Ureter (tissue), 1 donor: ENCODE measurements around the gene SNX6. TPM values are rescaled to one million over a fixed set of nuclear protein-coding genes. Genes with fewer than 3 reads are reported as not detected.
"Not testable (repeated sequence)": the region's sequence is repeated elsewhere in the genome, so short reads cannot be mapped to it uniquely, and the experiment has no call there.

Experiments
- DNase-seq: peaks from one replicate; pipeline ENCODE4 v3.0.0-alpha.2; 2020; ENCODE audit warnings: low spot score
- total RNA-seq: library from RNA; stranded (reverse); gene quantifications from one replicate; pipeline ENCODE4 v1.2.4, GENCODE V29; 2023
- donor health status: DM: yes; HTN: yes; CAD: no.

Gene SNX6
- total RNA-seq, 1 donor from 2014 or later = 71.8 TPM

DNA sequence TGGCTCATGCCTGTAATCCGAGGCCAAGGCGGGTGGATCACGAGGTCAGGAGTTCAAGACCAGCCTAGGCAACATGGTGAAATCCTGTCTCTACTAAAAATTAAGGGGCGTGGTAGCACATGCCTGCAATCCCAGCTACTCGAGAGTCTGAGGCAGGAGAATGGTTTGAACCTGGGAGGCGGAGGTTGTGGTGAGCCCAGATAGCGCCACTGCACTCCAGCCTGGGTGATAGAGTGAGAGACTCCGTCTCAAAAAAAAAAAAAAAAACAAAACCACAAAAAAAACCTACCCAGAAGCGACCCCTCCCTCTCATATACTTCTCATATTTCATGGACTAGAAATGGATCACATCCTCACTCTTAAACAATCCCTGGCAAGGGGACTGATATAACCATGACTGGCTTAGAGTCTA is 4.4 kb upstream of the SNX6 start:
- DNase-seq = not testable (repeated sequence)

GRCh38 chr14:34633742-34634141 is 3.8 kb upstream of the SNX6 start:
- DNase-seq = no peak

DNA sequence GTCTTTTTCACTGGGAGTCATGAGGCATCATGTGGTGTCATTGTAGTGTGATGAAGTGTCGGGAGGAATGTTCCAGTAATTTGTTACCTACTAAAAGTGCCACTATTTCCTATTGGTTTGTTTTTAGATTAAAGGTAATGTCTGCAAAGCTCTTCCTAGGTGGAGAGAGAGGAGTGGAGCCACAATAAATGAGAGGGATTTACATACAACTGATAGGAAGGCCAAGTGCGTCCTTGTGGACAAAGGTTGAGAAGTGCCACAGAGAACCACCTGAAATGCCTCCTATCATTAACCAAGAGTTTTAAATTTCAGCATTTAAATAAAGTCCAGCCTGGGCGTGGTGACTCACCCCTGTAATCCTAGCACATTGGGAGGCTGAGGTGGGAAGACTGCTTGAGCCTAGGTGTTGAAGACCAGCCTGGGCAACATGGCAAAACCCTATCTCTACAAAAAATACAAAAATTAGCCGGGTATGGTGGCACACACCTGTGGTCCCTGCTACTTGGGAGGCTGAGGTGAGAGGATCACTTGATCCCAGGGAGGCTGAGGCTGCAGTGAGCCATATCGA is 2.5 kb upstream of the SNX6 start:
- DNase-seq = no peak

DNA sequence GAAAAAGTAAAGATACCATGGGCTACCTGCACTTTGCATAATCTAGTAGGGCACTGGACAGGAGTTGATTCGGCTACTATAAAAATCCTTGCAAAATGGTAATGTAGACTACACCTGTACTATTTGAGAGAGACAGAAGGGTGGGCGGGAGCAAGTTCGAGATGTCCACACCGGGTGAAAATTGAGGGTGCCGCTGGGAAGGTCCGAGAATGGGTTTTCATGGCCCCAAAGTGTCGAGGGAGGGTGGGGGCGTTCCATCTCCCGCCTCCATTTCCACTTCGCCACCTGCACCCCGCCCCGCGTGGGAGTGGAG is 648 bp downstream of the SNX6 start:
- no peak for DNase-seq

- no peak for DNase-seq
These were observed 1.2 kb downstream of the SNX6 start for GRCh38 chr14:34628681-34629135.

- DNase-seq = no peak
These were observed 6.4 kb downstream of the SNX6 start for GRCh38 chr14:34623506-34623905.

DNA sequence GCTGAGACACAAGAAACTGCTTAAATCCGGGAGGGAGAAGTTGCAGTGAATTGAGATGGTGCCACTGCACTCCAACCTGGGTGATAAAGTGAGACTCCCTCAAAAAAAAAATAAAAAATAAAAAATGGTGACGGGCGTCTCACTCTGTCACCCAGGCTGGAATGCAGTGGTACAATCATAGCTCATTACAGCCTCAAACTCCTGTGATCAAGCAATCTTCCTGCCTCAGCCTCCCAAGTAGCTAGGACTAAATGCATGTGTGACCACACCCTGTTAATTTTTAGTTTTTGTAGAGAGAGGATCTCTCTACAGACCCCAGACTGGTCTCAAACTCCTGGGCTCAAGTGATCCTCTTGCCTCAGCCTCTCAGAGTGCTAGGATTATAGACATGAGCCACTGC is 9.1 kb downstream of the SNX6 start:
- DNase-seq = no peak

DNA sequence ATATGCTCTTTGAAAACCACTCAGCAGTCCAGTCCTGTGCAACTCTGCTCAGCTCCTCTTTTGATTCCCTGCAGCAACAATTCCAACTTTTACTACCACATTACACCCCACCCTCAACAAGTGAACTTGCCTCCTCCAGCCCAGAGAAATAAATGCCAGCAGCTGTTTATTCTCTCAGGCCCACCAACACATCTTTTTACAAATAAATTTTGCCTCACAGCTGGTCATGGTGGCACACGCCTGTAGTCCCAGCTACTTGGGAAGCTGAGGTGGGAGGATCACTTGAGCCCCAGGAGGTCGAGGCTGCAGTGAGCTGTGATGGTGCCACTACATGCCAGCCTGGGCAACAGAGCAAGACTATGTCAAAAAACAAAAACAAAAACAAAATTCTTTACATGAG is 9.8 kb downstream of the SNX6 start:
- DNase-seq = no peak

DNA sequence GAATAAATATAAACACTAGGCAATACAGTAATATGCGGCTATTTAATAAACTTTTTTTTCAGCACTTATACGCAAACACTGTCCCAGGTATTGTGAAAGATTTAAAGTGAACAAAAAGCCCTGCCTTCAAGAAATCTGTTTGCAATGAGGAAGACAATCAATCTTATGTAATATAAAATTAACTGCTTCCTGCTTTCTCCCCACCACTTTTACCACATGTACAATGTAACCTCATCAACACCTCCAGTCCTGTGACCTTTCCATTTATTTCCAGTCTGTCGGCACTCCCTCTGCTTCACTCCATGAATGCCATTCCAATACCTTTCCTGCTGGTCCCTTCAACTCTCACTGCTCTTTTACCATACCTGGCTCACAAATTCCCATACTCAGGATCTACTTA is 10.5 kb downstream of the SNX6 start:
- DNase-seq = no peak

DNA sequence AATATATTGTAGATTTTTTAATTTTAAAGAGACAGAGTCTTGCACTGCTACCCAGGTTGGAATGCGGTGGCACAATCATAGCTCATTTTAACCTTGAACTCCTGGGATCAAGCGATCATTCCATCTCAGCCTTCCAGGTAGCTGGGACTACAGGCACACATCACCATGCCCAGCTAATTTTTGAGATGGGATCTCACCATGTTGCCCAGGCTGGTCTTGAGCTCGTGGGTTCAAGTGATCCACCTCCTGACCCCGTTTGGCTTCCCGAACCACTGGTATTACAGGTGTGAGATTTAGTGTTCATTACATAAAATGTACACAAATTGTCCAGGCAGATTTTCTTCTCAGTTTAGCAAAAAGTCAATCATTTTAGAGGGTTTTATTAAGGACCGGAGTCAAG is 13.6 kb downstream of the SNX6 start:
- DNase-seq = no peak

DNA sequence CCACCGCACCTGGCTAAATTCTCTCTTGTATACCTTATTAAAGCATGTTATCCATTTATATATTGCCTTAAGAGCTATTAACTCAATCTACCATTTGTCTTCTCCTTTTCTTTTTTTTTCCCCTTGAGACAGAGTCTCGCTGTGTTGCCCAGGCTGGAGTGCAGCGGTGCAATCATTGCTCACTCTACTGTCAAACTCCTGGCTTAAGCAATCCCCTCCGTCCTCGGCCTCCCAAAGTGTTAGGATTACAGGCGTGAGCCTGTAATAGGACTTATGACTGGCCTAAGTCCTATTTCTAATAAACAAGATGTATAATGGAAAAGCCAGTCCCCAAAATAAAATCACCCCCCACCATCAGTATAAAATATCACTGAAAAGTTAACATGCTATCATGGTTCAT is 14.4 kb downstream of the SNX6 start:
- no peak for DNase-seq

DNA sequence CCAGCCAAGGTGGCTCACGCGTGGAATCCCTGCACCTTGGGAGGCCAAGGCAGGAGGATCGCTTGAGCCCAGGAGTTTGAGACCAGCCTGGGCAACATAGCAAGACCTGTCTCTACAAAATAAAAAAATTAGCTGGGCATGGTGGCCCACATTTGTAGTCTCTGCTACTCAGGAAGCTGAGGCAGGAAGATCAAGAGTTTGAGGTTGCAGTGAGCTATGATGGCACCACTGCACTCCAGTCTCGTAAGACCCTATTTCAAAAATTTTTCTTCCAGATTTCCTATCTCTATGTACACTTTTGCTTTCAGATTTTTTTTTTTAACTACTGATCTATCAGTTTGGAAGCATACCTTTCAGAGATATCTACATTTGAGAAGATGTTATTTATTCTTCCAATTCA is 15.3 kb downstream of the SNX6 start:
- DNase-seq = no peak

DNA sequence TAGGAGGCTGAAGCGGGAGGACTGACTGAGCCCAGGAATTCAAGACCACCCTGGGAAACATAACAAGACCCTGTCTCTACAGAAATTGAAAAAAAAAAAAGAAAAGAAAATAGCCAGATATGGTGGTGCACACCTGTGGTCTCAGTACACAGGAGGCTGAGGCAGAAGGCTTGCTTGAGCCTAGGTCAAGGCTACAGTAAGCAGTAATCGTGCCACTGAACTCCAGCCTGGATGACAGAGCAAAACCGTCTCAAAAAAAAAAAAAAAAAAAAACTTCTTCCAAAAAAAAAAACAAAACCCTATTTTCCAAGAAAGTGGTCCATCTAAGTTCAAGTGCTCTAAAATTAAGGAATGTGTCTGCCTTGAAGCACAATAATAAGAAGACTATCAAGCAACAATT is 19.8 kb downstream of the SNX6 start:
- peak; percentile 20 for DNase-seq

GRCh38 chr14:34605461-34605860 is 24.5 kb downstream of the SNX6 start:
- DNase-seq = no peak

DNA sequence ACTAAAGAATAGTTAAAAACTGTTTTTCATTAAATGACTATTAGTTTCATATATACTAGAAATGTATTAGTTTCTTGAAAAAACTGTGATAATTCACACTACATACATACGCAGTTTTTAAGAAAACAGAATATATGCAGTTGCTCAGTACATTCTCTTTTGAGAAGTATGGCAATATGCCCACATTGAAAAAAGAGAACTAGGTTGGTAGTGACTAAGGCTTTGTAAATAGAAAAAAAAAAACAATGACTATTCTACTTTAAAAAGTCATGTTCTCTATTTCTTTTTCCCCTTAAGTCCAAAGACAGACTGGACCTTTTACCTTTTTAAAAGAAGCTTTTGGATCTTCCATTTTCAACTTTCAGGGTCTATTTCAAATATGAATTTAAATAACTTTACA is 25.0 kb downstream of the SNX6 start:
- DNase-seq = no peak

DNA sequence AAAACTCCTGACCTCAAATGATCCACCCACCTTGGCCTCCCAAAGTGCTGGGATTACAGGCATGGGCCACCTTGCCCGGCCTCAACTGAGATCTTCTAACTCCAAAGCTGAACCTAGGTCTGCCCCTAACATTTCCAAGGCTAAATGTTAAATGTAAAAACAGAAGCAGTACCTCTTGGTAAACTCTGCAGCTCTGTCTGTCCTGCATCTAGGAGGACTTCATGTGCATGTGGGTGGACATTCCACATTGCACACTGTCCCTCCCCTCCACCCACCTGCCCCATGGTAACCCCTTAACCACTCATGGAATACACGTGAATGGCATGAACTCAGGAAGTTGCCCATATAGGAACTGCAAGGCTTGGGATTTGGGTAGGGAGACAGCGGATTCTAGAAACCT is 33.1 kb downstream of the SNX6 start:
- DNase-seq = no peak

DNA sequence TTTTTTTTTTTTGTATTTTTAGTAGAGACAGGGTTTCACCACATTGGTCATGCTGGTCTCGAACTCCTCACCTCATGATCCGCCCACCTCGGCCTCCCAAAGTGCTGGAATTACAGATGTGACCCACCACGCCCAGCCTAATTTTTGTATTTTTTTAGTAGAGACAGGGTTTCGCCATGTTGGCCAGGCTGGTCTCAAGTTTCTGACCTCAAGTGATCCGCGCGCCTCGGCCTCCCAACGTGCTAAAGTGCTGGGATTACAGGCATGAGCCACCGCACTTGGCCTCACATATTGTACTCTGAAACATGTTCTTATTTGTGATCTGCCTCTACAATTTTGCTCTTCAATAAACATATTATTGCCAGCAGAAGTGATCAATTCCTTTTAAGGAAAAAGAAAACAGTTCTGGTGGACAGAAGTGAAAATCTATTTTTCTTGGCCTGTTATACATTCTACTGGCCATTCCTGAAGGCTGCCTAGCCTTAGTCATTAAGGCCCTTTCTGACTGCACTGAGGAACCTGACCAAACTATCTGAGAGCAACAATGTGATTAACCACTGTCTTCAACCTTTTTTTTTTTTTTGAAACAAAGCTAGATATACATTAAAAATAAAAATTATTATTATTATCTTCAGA is 36.1 kb downstream of the SNX6 start:
- no peak for DNase-seq

DNA sequence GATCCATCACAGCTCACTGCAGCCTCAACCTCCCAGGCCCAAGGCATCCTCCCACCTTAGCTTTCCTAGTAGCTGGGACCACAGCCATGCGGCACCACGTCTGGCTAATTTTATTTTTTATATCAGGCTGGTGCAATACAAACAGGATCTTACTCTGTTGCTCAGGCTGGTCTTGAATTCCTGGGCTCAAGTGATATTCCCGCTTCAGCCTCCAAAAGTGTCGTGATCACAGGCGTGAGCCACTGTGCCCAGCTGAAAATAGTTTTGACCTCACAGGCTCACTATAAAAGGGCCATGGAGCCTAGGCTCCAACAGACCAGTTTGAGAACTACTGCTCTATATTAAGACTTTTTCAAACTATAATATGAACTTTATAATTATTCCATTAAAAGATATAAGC is 37.3 kb downstream of the SNX6 start:
- no peak for DNase-seq

DNA sequence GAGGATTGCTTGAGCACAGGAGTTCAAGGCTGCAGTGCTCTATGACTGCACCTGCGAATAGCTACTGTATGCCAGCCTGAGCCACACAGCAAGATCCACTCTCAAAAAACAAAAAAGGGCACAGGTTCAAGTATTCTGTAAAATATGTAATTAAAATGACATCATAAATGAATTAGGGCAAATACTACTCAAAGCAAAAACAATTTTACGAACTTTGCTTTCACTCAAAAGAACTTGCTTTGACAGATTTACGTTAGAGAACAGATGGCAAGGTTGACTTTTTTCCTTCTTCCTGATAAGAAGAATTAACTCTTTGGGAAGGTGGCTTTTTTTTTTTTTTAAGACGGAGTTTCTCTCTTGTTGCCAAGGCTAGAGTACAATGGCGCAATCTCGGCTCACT is 46.4 kb downstream of the SNX6 start:
- no peak for DNase-seq

DNA sequence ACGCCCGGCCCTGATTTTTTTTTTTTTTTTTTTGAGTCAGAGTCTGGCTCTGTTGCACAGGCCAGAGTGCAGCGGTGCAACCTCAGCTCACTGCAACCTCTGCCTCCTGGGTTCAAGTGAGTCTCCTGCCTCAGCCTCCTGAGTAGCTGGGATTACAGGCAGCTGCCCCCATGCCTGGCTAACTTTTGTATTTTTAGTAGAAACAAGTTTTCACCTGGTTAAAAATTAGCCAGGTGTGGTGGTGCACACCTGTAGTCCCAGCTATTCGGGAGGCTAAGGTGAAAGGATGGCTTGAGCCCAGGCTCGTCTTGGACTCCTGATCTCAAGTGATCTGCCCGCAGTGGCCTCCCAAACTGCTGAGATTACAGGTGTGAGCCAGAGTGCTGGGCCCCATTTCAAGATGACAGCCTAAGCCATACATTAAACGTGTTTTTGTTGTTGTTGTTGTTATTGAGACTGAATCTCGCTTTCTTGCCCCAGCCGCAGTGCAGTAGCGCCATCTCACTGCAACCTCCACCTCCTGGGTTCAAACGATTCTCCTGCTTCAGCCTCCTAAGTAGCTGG is 47.7 kb downstream of the SNX6 start:
- DNase-seq = no peak

GRCh38 chr14:34580381-34580780 is 49.6 kb downstream of the SNX6 start:
- DNase-seq = no peak

- DNase-seq = no peak
These were observed 58.2 kb downstream of the SNX6 start for GRCh38 chr14:34571771-34572170.

- no peak for DNase-seq
These were observed 60.2 kb downstream of the SNX6 start for GRCh38 chr14:34569750-34570149.

DNA sequence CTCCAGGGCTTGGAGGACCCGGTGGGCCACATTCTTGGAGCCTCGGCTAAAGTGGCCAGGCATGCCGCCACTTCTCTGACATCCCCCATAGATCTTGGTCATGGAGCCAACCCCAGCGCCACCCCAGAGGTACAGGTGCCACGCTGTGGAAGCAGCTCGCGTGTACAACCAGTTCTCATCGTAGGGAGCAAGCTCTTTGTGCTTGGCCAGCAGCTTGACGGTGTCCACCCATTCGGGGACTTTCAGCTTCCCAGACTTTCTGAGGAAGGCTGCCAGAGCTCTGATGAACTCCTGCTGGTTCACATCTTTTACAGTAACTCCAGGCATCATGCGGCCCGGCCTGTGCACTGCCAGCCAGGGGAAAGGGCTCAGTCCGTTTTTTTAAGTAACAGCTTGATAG is 61.1 kb downstream of the SNX6 start:
- DNase-seq = no peak
